WTC11 (cell line): ENCODE measurements around the gene DNAJB8. TPM values are rescaled to one million over a fixed set of nuclear protein-coding genes. Genes with fewer than 3 reads are reported as not detected.

Experiments used
- ATAC-seq: fragments of 200-7000 bp; cut with Tn5 transposase; 2 replicates; pipeline ENCODE4 v1.10.0; 2021; ENCODE audit warnings: mild to moderate bottlenecking, moderate library complexity
- CTCF ChIA-PET: fragments of 300-600 bp; sonication (Branson Sonifier 250); formaldehyde crosslinking; loops from one replicate; lab custom pipeline; 2021; ENCODE audit warnings: antibody characterized with exemption; lab: Charles Lee
- POLR2A ChIA-PET: fragments of 350-600 bp; sonication (Branson Sonifier 250); formaldehyde crosslinking; loops from one replicate; lab custom pipeline; 2021; ENCODE audit warnings: antibody characterized with exemption; lab: Charles Lee
- DNase-seq: peaks from one replicate; pipeline ENCODE4 v3.0.0; 2021; ENCODE audit warnings: low spot score
- H3K27ac Mint-ChIP-seq: 2 replicates; pipeline ENCODE4 v1.8.0; 2021; ENCODE audit warnings: mixed read lengths
- H3K27me3 Mint-ChIP-seq: 2 replicates; pipeline ENCODE4 v1.8.0; 2021; ENCODE audit warnings: low read depth, mild to moderate bottlenecking, moderate library complexity, mixed read lengths
- H3K36me3 Mint-ChIP-seq: 2 replicates; pipeline ENCODE4 v1.8.0; 2021; ENCODE audit warnings: mixed read lengths
- H3K4me1 Mint-ChIP-seq: 2 replicates; pipeline ENCODE4 v1.8.0; 2022; ENCODE audit warnings: mixed read lengths
- H3K4me3 Mint-ChIP-seq: 2 replicates; pipeline ENCODE4 v1.8.0; 2021; ENCODE audit warnings: mild to moderate bottlenecking, moderate library complexity, mixed read lengths
- H3K9me3 Mint-ChIP-seq: 2 replicates; pipeline ENCODE4 v1.8.0; 2021; ENCODE audit warnings: mixed read lengths
- CREM ChIP-seq: sonication (generic); formaldehyde crosslinking; IDR thresholded peaks from 2 replicates; pipeline ENCODE4 v1.8.1; 2022; ENCODE audit warnings: mild to moderate bottlenecking, missing genetic modification reagents, moderate library complexity
- ELF4 ChIP-seq: sonication (generic); formaldehyde crosslinking; IDR thresholded peaks from 2 replicates; pipeline ENCODE4 v1.8.1; 2022; ENCODE audit warnings: low read depth, mild to moderate bottlenecking, moderate library complexity, missing genetic modification reagents
- ESRRA ChIP-seq: sonication (generic); formaldehyde crosslinking; IDR thresholded peaks from 2 replicates; pipeline ENCODE4 v1.8.1; 2022; ENCODE audit warnings: mild to moderate bottlenecking, missing genetic modification reagents, borderline replicate concordance
- GRHL2 ChIP-seq: fragments of 250-450 bp; sonication (Bioruptor Pico); IDR thresholded peaks from 2 replicates; pipeline ENCODE4 v1.8.0; 2022; ENCODE audit warnings: mild to moderate bottlenecking, moderate library complexity; ENCODE audit not compliant: insufficient replicate concordance, severe bottlenecking
- IRF2 ChIP-seq: sonication (generic); formaldehyde crosslinking; IDR thresholded peaks from 2 replicates; pipeline ENCODE4 v1.8.0; 2022; ENCODE audit warnings: low read depth, missing genetic modification reagents, borderline replicate concordance
- OVOL2 ChIP-seq: fragments of 250-450 bp; sonication (Bioruptor Pico); IDR thresholded peaks from 2 replicates; pipeline ENCODE4 v1.9.0; 2021; ENCODE audit warnings: mild to moderate bottlenecking, borderline replicate concordance
- RELA ChIP-seq: sonication (generic); formaldehyde crosslinking; IDR thresholded peaks from 2 replicates; pipeline ENCODE4 v1.8.1; 2022; ENCODE audit warnings: missing genetic modification reagents, mild to moderate bottlenecking, borderline replicate concordance
- SMAD4 ChIP-seq: sonication (generic); formaldehyde crosslinking; IDR thresholded peaks from 2 replicates; pipeline ENCODE4 v1.8.0; 2022; ENCODE audit warnings: mild to moderate bottlenecking, missing genetic modification reagents
- SOX15 ChIP-seq: fragments of 250-450 bp; sonication (Bioruptor Pico); IDR thresholded peaks from 2 replicates; pipeline ENCODE4 v1.9.0; 2021; ENCODE audit warnings: mild to moderate bottlenecking
- TCF7 ChIP-seq: sonication (generic); formaldehyde crosslinking; IDR thresholded peaks from 2 replicates; pipeline ENCODE4 v1.8.0; 2022; ENCODE audit warnings: mild to moderate bottlenecking, low read depth, missing genetic modification reagents, moderate library complexity
- TEAD1 ChIP-seq: sonication (generic); formaldehyde crosslinking; IDR thresholded peaks from 2 replicates; pipeline ENCODE4 v1.8.0; 2022; ENCODE audit warnings: mild to moderate bottlenecking, missing genetic modification reagents
- ZNF138 ChIP-seq: sonication (generic); formaldehyde crosslinking; conservative IDR thresholded peaks from 2 replicates; pipeline ENCODE4 v1.8.1; 2022; ENCODE audit warnings: mild to moderate bottlenecking, moderate library complexity, missing genetic modification reagents
- total RNA-seq: library from RNA; stranded (reverse); gene quantifications from 3 replicates; pipeline ENCODE4 v1.2.3, GENCODE V29; 2021
- TF ChIP-seq, protein P1 (sequence below): sonication (generic); formaldehyde crosslinking; IDR thresholded peaks from 2 replicates; pipeline ENCODE4 v1.8.0; 2022; ENCODE audit warnings: mild to moderate bottlenecking, missing genetic modification reagents
- TF ChIP-seq, protein P2 (sequence below): sonication (generic); formaldehyde crosslinking; IDR thresholded peaks from 2 replicates; pipeline ENCODE4 v1.8.0; 2023; ENCODE audit warnings: missing genetic modification reagents
- TF ChIP-seq, protein P3 (sequence below): sonication (generic); formaldehyde crosslinking; IDR thresholded peaks from 2 replicates; pipeline ENCODE4 v1.8.1; 2023; ENCODE audit warnings: mild to moderate bottlenecking, missing genetic modification reagents, moderate library complexity
- TF ChIP-seq, protein P4 (sequence below): sonication (generic); formaldehyde crosslinking; IDR thresholded peaks from 2 replicates; pipeline ENCODE4 v1.8.0; 2023; ENCODE audit warnings: missing genetic modification reagents, mild to moderate bottlenecking, borderline replicate concordance
- TF ChIP-seq, protein P5 (sequence below): sonication (generic); formaldehyde crosslinking; IDR thresholded peaks from 2 replicates; pipeline ENCODE4 v1.8.1; 2022; ENCODE audit warnings: low read depth, missing genetic modification reagents, borderline replicate concordance
- TF ChIP-seq, protein P6 (sequence below): sonication (generic); formaldehyde crosslinking; IDR thresholded peaks from 2 replicates; pipeline ENCODE4 v1.8.1; 2022; ENCODE audit warnings: low read depth, mild to moderate bottlenecking, moderate library complexity, missing genetic modification reagents, borderline replicate concordance

The DNAJB8 gene
- total RNA-seq, 1 experiment from 2014 or later: not detected

DNA sequence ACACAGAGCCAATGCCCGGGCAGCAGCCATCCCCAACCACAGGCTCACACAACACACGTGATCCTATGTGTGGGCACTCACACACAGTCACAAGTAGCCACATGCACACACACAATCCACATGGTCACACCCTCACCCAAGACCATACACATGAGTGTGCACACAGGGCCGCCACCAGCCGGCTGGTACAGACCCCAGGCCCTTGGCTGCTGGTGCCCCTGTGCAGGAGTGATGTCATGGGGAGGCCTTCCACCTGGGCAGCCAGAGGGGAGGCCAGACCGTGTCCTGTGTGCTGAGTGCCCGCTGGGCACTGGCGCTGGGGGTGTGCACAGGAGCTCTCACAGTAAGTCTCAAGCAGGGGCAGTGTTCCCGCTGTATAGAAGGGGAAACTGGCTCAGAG is 36.9 kb downstream of the DNAJB8 start:
- ChIA-PET POLR2A (no interaction called here), CTCF (interaction anchor here (1.0 to 4.3 kb wide), 5 partner anchors 9 to 154 kb away, joined by 3 to 20 read pairs (median 9); no protein-coding TSS in a partner anchor)
- DNase-seq (no peak), ATAC-seq (no peak)
- no peak overlapping the region for H3K27ac Mint-ChIP-seq
- H3K4me1 Mint-ChIP-seq: peaks cover 46% of the 10 kb centered on the region
- H3K27me3 Mint-ChIP-seq: peaks cover 81% of the 10 kb centered on the region
- no peaks in the 10 kb centered on the region for H3K36me3 Mint-ChIP-seq
- TF ChIP-seq OVOL2: no peak
- no peak for TF ChIP-seq ELF4
- TF ChIP-seq ZNF138 (CRISPR knock-in tag): no peak
- no peak for TF ChIP-seq IRF2 (CRISPR knock-in tag)
- TF ChIP-seq SMAD4 (CRISPR knock-in tag): no peak
- TF ChIP-seq TCF7 (CRISPR knock-in tag): no peak
- TF ChIP-seq RELA (CRISPR knock-in tag): no peak
- TF ChIP-seq, protein P1, sequence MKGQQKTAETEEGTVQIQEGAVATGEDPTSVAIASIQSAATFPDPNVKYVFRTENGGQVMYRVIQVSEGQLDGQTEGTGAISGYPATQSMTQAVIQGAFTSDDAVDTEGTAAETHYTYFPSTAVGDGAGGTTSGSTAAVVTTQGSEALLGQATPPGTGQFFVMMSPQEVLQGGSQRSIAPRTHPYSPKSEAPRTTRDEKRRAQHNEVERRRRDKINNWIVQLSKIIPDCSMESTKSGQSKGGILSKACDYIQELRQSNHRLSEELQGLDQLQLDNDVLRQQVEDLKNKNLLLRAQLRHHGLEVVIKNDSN (CRISPR knock-in tag): no peak
- TF ChIP-seq, protein P2, sequence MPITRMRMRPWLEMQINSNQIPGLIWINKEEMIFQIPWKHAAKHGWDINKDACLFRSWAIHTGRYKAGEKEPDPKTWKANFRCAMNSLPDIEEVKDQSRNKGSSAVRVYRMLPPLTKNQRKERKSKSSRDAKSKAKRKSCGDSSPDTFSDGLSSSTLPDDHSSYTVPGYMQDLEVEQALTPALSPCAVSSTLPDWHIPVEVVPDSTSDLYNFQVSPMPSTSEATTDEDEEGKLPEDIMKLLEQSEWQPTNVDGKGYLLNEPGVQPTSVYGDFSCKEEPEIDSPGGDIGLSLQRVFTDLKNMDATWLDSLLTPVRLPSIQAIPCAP (CRISPR knock-in tag): no peak
- no peak for TF ChIP-seq GRHL2 (CRISPR knock-in tag)
- TF ChIP-seq, protein P3, sequence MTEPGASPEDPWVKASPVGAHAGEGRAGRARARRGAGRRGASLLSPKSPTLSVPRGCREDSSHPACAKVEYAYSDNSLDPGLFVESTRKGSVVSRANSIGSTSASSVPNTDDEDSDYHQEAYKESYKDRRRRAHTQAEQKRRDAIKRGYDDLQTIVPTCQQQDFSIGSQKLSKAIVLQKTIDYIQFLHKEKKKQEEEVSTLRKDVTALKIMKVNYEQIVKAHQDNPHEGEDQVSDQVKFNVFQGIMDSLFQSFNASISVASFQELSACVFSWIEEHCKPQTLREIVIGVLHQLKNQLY (CRISPR knock-in tag): no peak
- no peak for TF ChIP-seq SOX15 (CRISPR knock-in tag)
- TF ChIP-seq TEAD1 (CRISPR knock-in tag): no peak
- no peak for TF ChIP-seq CREM
- TF ChIP-seq ESRRA (CRISPR knock-in tag): no peak
- TF ChIP-seq, protein P4, sequence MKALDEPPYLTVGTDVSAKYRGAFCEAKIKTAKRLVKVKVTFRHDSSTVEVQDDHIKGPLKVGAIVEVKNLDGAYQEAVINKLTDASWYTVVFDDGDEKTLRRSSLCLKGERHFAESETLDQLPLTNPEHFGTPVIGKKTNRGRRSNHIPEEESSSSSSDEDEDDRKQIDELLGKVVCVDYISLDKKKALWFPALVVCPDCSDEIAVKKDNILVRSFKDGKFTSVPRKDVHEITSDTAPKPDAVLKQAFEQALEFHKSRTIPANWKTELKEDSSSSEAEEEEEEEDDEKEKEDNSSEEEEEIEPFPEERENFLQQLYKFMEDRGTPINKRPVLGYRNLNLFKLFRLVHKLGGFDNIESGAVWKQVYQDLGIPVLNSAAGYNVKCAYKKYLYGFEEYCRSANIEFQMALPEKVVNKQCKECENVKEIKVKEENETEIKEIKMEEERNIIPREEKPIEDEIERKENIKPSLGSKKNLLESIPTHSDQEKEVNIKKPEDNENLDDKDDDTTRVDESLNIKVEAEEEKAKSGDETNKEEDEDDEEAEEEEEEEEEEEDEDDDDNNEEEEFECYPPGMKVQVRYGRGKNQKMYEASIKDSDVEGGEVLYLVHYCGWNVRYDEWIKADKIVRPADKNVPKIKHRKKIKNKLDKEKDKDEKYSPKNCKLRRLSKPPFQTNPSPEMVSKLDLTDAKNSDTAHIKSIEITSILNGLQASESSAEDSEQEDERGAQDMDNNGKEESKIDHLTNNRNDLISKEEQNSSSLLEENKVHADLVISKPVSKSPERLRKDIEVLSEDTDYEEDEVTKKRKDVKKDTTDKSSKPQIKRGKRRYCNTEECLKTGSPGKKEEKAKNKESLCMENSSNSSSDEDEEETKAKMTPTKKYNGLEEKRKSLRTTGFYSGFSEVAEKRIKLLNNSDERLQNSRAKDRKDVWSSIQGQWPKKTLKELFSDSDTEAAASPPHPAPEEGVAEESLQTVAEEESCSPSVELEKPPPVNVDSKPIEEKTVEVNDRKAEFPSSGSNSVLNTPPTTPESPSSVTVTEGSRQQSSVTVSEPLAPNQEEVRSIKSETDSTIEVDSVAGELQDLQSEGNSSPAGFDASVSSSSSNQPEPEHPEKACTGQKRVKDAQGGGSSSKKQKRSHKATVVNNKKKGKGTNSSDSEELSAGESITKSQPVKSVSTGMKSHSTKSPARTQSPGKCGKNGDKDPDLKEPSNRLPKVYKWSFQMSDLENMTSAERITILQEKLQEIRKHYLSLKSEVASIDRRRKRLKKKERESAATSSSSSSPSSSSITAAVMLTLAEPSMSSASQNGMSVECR (CRISPR knock-in tag): no peak
- TF ChIP-seq, protein P5, sequence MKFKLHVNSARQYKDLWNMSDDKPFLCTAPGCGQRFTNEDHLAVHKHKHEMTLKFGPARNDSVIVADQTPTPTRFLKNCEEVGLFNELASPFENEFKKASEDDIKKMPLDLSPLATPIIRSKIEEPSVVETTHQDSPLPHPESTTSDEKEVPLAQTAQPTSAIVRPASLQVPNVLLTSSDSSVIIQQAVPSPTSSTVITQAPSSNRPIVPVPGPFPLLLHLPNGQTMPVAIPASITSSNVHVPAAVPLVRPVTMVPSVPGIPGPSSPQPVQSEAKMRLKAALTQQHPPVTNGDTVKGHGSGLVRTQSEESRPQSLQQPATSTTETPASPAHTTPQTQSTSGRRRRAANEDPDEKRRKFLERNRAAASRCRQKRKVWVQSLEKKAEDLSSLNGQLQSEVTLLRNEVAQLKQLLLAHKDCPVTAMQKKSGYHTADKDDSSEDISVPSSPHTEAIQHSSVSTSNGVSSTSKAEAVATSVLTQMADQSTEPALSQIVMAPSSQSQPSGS (CRISPR knock-in tag): no peak
- TF ChIP-seq, protein P6, sequence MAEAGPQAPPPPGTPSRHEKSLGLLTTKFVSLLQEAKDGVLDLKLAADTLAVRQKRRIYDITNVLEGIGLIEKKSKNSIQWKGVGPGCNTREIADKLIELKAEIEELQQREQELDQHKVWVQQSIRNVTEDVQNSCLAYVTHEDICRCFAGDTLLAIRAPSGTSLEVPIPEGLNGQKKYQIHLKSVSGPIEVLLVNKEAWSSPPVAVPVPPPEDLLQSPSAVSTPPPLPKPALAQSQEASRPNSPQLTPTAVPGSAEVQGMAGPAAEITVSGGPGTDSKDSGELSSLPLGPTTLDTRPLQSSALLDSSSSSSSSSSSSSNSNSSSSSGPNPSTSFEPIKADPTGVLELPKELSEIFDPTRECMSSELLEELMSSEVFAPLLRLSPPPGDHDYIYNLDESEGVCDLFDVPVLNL (CRISPR knock-in tag): no peak
- no peaks in the 10 kb centered on the region for H3K9me3 Mint-ChIP-seq
- no peak overlapping the region for H3K4me3 Mint-ChIP-seq
